CD4-positive, alpha-beta T cell treated with Interleukin-17A for 4 hours (primary cell): Measurements from ENCODE around the gene MZT1.

Experiments
- DNase-seq: peaks from one replicate; pipeline ENCODE4 v3.0.0-alpha.2; 2020; ENCODE audit warnings: mixed read lengths

Gene MZT1

DNA sequence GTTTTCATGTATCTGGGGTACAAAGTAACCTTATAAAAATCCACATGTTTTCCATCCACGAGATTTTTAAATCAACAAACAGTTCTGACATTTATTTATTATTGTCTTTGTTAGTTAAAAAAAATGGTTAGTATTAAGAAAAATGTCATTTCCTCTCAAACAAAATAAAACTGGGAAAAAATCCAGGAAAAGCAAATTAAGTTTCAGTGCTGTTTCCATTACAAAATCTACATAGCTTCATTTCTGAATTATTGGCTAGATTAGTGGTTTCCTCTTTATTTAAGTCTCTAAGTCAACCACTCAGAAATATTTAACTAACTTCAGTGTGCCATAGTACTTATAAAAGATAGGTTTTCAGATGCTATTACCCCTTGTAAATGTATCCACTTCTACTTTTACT, 49.1 kb downstream of the MZT1 start:
- no peak for DNase-seq

- no peak for DNase-seq
Observed at GRCh38 chr13:72677431-72677830, 50.0 kb downstream of the MZT1 start.

- no peak for DNase-seq
Observed at GRCh38 chr13:72666391-72666790, 61.0 kb downstream of the MZT1 start.

GRCh38 chr13:72662548-72662947, 64.9 kb downstream of the MZT1 start:
- DNase-seq: no peak
